ENCODE data around the gene MBNL2. TPM values are rescaled to one million over a fixed set of nuclear protein-coding genes. Genes with fewer than 3 reads are reported as not detected.
A peak's percentile ranks its signal among the peaks of the same experiment; 100 is the strongest.

The MBNL2 gene
- total and polyA plus RNA-seq, 2 experiments from 2014 or later, result 27.4 to 97.9 TPM

DNA sequence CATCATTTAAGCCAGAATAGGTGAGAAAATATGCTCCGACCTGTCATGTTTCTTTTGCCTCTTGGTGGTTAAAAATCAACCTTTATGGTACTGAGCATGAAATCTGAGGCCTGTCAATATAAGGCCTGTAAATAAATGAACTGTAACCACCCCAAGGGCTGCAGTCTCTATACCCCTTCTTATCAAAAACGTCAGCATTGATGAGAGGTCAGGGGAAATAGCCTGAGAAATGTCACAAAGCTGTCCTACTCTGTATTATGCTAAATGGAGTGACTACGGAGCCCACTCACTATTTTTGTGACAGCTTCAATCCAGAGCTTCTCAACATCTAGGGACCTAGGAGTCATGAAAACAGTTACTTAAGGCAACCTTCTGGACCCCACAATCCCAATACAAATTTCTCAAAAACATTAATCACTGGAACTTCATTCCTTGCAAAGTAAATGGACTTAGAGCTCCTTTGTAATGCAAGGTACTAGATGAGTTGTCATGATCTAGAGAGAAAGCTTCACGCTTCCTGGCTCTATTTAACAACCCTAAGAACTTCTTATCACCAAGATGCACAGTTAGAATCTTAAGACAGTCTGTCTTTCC, 209.1 kb downstream of the MBNL2 start:
- Histone ChIP-seq H3K27me3 (no peaks in the 10 kb centered on the region), H3K36me3 (replicated peaks; ENCODE audit: insufficient read depth, low read depth) (no peaks in the 10 kb centered on the region), H3K9me3 (ENCODE audit: low read depth) (no peaks in the 10 kb centered on the region), H3K79me2 (peaks cover 19% of the 10 kb centered on the region), H3K4me1 (ENCODE audit: insufficient read depth) (peaks cover 13% of the 10 kb centered on the region), H4K20me1 (ENCODE audit: insufficient read depth, poor library complexity, severe bottlenecking) (peaks cover 4% of the 10 kb centered on the region), H3K27ac (no peak overlapping the region), H3K4me3 (no peak overlapping the region), H3K9me2 (replicated peaks; ENCODE audit: insufficient read depth) (no peaks in the 10 kb centered on the region), H2AFZ (no peak overlapping the region), H3K4me2 (peak overlapping the region; percentile 75)
- WGBS (ENCODE audit: low lambda C conversion rate, missing lambda C conversion rate), result 79% methylated on average over 4 of the region's 4 CpGs
- DNase-seq (ENCODE audit: low spot score), result no peak
- no peak for TF ChIP-seq EZH2phosphoT487 (IDR thresholded peaks at IDR 0.05; ENCODE audit: low read depth, severe bottlenecking, unreplicated experiment)
- TF ChIP-seq, protein P1, sequence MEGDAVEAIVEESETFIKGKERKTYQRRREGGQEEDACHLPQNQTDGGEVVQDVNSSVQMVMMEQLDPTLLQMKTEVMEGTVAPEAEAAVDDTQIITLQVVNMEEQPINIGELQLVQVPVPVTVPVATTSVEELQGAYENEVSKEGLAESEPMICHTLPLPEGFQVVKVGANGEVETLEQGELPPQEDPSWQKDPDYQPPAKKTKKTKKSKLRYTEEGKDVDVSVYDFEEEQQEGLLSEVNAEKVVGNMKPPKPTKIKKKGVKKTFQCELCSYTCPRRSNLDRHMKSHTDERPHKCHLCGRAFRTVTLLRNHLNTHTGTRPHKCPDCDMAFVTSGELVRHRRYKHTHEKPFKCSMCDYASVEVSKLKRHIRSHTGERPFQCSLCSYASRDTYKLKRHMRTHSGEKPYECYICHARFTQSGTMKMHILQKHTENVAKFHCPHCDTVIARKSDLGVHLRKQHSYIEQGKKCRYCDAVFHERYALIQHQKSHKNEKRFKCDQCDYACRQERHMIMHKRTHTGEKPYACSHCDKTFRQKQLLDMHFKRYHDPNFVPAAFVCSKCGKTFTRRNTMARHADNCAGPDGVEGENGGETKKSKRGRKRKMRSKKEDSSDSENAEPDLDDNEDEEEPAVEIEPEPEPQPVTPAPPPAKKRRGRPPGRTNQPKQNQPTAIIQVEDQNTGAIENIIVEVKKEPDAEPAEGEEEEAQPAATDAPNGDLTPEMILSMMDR (IDR thresholded peaks at IDR 0.05; ENCODE audit: poor library complexity), result no peak
- TF ChIP-seq EZH2 (IDR thresholded peaks at IDR 0.05; ENCODE audit: borderline replicate concordance), result no peak

DNA sequence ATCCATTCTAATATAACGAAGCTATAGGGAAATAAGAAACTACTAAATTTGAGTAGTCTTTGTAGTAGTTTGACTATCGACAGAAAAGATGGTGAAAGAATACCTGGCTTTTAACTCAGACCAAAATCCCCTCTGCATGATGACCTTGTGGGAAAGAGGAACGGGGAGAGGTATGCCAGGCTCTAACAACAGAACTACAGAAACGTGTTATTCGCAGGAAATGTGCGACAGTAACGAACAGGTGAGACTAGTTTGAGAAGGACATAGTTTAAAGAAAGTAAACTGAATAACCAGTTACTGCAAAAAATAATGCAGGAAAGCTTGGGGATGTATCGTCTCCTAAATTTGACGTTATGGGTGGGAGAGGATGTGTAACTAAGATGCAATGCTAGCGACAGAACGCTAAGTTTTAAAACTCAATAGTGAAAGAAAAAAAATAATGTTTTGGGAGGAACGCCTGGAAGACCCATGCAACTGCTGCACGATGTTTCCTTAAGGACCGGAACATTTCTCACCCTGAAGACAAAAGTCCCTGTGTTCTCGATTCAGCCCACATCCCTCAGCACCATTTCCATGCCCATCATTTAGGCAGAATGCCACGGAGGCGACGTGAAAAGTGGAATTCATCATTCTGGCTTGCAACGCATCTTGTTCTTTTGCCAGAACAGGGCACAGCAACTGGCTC, 210.2 kb downstream of the MBNL2 start:
- no peak for DNase-seq (ENCODE audit: low spot score)
- peaks cover 13% of the 10 kb centered on the region for H3K4me1 ChIP-seq (ENCODE audit: insufficient read depth)
- H4K20me1 ChIP-seq (ENCODE audit: insufficient read depth, poor library complexity, severe bottlenecking), result peaks cover 5% of the 10 kb centered on the region
- H3K79me2 ChIP-seq, result peaks cover 30% of the 10 kb centered on the region
- peak overlapping the region; percentile 34 for H3K4me3 ChIP-seq
- H3K9me3 ChIP-seq (ENCODE audit: low read depth), result no peaks in the 10 kb centered on the region
- peak overlapping the region; percentile 61 for H3K27ac ChIP-seq
- H3K36me3 ChIP-seq (replicated peaks; ENCODE audit: insufficient read depth, low read depth), result no peaks in the 10 kb centered on the region
- peak overlapping the region; percentile 75 for H3K4me2 ChIP-seq
- peak overlapping the region; percentile 43 for H2AFZ ChIP-seq
- WGBS (ENCODE audit: low lambda C conversion rate, missing lambda C conversion rate), result 21% methylated on average over 19 of the region's 19 CpGs
- no peaks in the 10 kb centered on the region for H3K9me2 ChIP-seq (replicated peaks; ENCODE audit: insufficient read depth)
- no peak for TF ChIP-seq EZH2 (IDR thresholded peaks at IDR 0.05; ENCODE audit: borderline replicate concordance)
- TF ChIP-seq, protein P1 (IDR thresholded peaks at IDR 0.05; ENCODE audit: poor library complexity), result no peak
- TF ChIP-seq EZH2phosphoT487 (IDR thresholded peaks at IDR 0.05; ENCODE audit: low read depth, severe bottlenecking, unreplicated experiment), result no peak
- no peaks in the 10 kb centered on the region for H3K27me3 ChIP-seq

DNA sequence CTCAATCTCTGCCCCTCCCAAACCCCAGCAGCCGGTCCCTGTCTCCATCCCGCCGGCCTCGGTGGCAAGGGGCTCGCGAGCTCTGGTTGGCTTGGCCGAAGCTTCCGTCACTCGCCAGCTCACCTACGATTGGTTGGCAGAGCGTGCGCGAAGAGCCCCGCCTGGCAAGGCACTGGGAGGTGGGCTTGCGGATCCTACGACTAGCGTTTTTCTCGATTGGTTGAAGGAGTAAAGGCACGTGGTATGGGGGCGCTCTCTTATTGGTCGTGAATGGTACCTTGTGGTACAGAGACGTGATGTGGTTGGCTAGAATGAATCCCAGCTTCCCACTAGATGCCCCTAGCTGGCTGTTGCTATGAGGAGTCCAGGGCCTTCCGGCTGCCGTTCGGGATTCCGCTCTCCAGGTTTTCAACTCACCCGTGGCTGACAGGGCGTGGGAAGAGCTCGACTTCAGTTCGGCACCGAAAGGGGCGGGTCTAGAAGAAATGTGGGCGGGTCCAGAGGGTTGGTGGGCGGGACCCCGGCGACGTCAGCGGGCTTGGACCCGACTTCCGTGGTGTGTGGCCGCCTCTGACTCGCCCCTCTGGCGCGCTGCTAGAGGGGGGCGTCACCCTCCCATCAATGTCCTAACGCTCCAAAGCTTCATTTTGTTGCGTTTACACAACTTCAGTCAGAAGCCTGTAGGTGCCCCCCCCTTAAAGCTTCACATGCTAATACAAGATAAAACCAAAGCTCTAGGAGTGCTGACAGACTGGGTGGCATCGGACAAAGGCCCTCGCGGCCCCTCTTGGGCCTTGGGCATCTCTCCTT, 211.0 kb downstream of the MBNL2 start:
- Histone ChIP-seq H3K9me2 (replicated peaks; ENCODE audit: insufficient read depth) (no peaks in the 10 kb centered on the region), H2AFZ (peak overlapping the region; percentile 80), H3K36me3 (replicated peaks; ENCODE audit: insufficient read depth, low read depth) (no peaks in the 10 kb centered on the region), H3K27me3 (no peaks in the 10 kb centered on the region), H3K4me3 (peak overlapping the region; percentile 68), H3K9me3 (ENCODE audit: low read depth) (no peaks in the 10 kb centered on the region), H4K20me1 (ENCODE audit: insufficient read depth, poor library complexity, severe bottlenecking) (peaks cover 5% of the 10 kb centered on the region), H3K27ac (peak overlapping the region; percentile 99), H3K4me2 (peak overlapping the region; percentile 83), H3K79me2 (peaks cover 37% of the 10 kb centered on the region), H3K4me1 (ENCODE audit: insufficient read depth) (peaks cover 13% of the 10 kb centered on the region)
- DNase-seq (ENCODE audit: low spot score), result peak; percentile 99
- TF ChIP-seq EZH2 (IDR thresholded peaks at IDR 0.05; ENCODE audit: borderline replicate concordance), result no peak
- TF ChIP-seq EZH2phosphoT487 (IDR thresholded peaks at IDR 0.05; ENCODE audit: low read depth, severe bottlenecking, unreplicated experiment), result no peak
- TF ChIP-seq, protein P1 (IDR thresholded peaks at IDR 0.05; ENCODE audit: poor library complexity), result no peak
- WGBS (ENCODE audit: low lambda C conversion rate, missing lambda C conversion rate), result under 1% methylated on average over 48 of the region's 50 CpGs
